ENCODE data around the gene RC3H1.

GRCh38 chr1:174017231-174017970, 4.8 kb downstream of the RC3H1 start:
- TF ChIP-seq CTCF (IDR thresholded peaks at IDR 0.05): no peak
- TF ChIP-seq POLR2A (IDR thresholded peaks at IDR 0.05): no peak

Data from Peyer's patch (tissue), 4 donors.